Measurements from ENCODE around the gene ESRRB.
A peak's percentile ranks its signal among the peaks of the same experiment; 100 is the strongest.

The ESRRB gene

GRCh38 chr14:76546426-76547221 is 170.7 kb downstream of the ESRRB start:
- no peak overlapping the region for H3K27ac ChIP-seq
- TF ChIP-seq ZFX (IDR thresholded peaks at IDR 0.05; ENCODE audit: borderline replicate concordance) (no peak), CTCF (IDR thresholded peaks at IDR 0.05) (peak; percentile 75)

GRCh38 chr14:76547831-76548230 is 171.9 kb downstream of the ESRRB start:
- TF ChIP-seq CTCF (IDR thresholded peaks at IDR 0.05), result no peak
- TF ChIP-seq ZFX (IDR thresholded peaks at IDR 0.05; ENCODE audit: borderline replicate concordance), result no peak
- no peak overlapping the region for H3K27ac ChIP-seq

- TF ChIP-seq CTCF (IDR thresholded peaks at IDR 0.05), result no peak
- TF ChIP-seq ZFX (IDR thresholded peaks at IDR 0.05; ENCODE audit: borderline replicate concordance), result no peak
- no peak overlapping the region for H3K27ac ChIP-seq
Measured at GRCh38 chr14:76550534-76550933, 174.6 kb downstream of the ESRRB start.

DNA sequence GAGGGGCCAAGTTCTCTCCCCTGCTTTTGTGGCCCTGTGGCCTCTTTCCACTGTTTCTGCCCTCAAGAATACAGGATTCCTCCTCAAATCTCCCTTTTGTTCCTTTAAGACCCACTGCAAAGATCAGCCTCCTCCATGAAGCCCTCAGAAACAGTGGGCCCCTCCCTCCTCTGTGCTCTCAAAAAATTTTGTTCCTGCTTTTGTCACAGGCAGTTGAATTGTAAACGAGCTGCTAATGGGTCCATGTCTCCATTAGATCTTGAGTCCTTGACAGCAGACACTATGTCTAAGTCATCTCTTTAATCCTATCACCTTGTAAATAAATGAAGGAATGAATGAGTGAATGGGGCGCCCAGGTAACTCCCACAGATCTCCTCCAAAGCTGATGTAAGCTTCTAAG is 175.2 kb downstream of the ESRRB start:
- no peak overlapping the region for H3K27ac ChIP-seq
- TF ChIP-seq ZFX (IDR thresholded peaks at IDR 0.05; ENCODE audit: borderline replicate concordance) (no peak), CTCF (IDR thresholded peaks at IDR 0.05) (no peak)
